Left ventricle myocardium inferior (tissue), 1 donor: Measurements from ENCODE around the gene LPO. TPM values are rescaled to one million over a fixed set of nuclear protein-coding genes. Genes with fewer than 3 reads are reported as not detected.

ENCODE experiments used
- DNase-seq: peaks from one replicate; pipeline ENCODE4 v3.0.0-alpha.2; 2020
- H3K27ac ChIP-seq: fragments of 200-600 bp; replicated peaks from 2 replicates; pipeline ENCODE4 v1.8.0; 2021
- H3K27me3 ChIP-seq: fragments of 200-600 bp; 2 replicates; pipeline ENCODE4 v1.8.0; 2021; ENCODE audit warnings: low read depth
- H3K36me3 ChIP-seq: fragments of 200-600 bp; 2 replicates; pipeline ENCODE4 v1.8.0; 2021
- H3K4me1 ChIP-seq: fragments of 200-600 bp; 2 replicates; pipeline ENCODE4 v1.8.0; 2021
- H3K4me3 ChIP-seq: fragments of 200-600 bp; 2 replicates; pipeline ENCODE4 v1.8.0; 2021; ENCODE audit warnings: mild to moderate bottlenecking, moderate library complexity
- H3K9me3 ChIP-seq: fragments of 200-600 bp; replicated peaks from 2 replicates; pipeline ENCODE4 v1.8.0; 2021
- CTCF ChIP-seq: fragments of 200-600 bp; IDR thresholded peaks from 2 replicates; pipeline ENCODE4 v1.8.0; 2021; ENCODE audit warnings: antibody characterized with exemption, mild to moderate bottlenecking, borderline replicate concordance
- intact Hi-C: fragments of 100-400 bp; cut with micrococcal nuclease; formaldehyde crosslinking; loops from one replicate; pipeline ENCODE4 v1.11.0; 2022
- total RNA-seq: library from RNA; stranded (reverse); fragmentation: NEBNext Ultra II Directional; extraction: Animal tissue kit (Norgen Biotek cat#: 25700); gene quantifications from one replicate; pipeline ENCODE4 v1.2.1, GENCODE V29; 2021
- donor health status: DM: no; HTN: yes; CAD: no; lungs with severe emphysema.

LPO gene
- total RNA-seq, 1 donor from 2014 or later: not detected

DNA sequence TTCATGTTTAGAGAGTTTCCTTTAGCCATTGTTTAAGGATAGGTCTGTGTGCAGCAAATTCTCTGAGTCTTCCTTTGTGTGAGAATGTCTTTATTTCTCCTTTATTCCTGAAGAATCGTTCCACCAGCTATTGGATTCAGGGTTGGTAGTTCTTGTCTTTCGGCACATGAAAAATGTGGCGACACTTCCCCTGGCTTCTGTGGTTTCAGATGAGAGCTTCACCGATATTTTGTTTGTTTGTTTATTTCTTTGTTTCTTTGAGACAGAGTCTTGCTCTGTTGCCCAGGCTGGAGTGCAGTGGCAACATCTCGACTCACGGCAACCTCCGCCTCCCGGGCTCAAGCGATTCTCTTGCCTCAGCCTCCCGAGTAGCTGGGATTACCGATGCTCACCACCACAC, 23.8 kb downstream of the LPO start:
- no peaks in the 10 kb centered on the region for H3K9me3 ChIP-seq
- intact Hi-C loops: no loop called here
- H3K27me3 ChIP-seq: peaks cover 100% of the 10 kb centered on the region
- no peaks in the 10 kb centered on the region for H3K36me3 ChIP-seq
- no peaks in the 10 kb centered on the region for H3K4me1 ChIP-seq
- no peak overlapping the region for H3K4me3 ChIP-seq
- no peak for DNase-seq
- H3K27ac ChIP-seq: no peak overlapping the region
- TF ChIP-seq CTCF: no peak

- Histone ChIP-seq H3K36me3 (no peaks in the 10 kb centered on the region), H3K4me3 (no peak overlapping the region), H3K27me3 (peaks cover 100% of the 10 kb centered on the region), H3K4me1 (no peaks in the 10 kb centered on the region), H3K9me3 (no peaks in the 10 kb centered on the region), H3K27ac (no peak overlapping the region)
- DNase-seq: no peak
- TF ChIP-seq CTCF: no peak
- intact Hi-C loops: no loop called here
Measured at GRCh38 chr17:58263773-58264172, 25.4 kb downstream of the LPO start.

DNA sequence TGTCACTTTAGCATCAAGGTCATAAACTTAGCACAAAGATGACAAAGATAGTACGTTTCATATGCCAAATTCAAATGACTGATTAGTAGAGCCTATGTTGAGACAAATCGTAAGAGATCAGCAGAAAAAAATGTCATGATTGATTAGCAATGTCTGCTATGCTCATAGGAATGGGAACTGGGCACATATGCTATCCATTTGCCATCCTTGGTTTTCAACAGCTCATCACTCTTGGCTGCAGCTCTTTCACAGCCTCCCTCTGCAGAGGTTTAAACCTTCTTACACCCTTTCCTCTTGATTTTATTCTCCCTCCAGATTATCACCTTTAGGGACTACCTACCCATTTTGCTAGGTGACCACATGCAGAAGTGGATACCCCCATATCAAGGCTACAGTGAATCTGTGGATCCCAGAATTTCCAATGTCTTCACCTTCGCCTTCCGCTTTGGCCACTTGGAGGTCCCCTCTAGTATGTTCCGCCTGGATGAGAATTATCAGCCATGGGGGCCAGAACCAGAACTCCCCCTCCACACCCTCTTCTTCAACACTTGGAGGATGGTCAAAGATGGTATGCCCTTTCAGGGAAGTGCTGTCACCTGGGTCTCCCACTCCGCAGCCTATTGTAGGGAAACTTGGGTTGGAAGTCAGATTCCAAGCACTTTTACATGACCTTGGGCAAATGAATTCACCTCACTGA, 26.2 kb downstream of the LPO start:
- Histone ChIP-seq H3K4me3 (no peak overlapping the region), H3K27ac (no peak overlapping the region), H3K36me3 (no peaks in the 10 kb centered on the region), H3K27me3 (peaks cover 100% of the 10 kb centered on the region), H3K4me1 (no peaks in the 10 kb centered on the region), H3K9me3 (no peaks in the 10 kb centered on the region)
- no peak for TF ChIP-seq CTCF
- no peak for DNase-seq
- intact Hi-C loops: no loop called here

DNA sequence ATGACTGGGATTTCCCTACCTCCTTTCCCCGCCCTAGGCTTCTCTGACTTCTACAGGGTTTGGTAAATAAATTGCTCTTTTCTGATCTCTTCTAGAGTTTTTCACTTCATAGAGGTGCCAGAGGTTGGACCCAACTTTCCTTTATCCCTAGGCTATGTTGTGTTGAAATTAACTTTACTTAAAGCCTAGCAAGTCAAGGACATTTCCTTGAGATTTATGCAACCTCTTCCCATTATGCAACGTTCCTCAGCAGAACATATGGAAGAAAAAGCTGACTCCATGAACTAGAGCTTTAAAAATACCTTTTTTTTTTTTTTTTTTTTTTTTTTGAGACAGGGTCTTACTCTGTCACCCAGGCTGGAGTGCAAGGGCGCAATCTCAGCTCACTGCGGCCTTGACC, 26.9 kb downstream of the LPO start:
- Histone ChIP-seq H3K27me3 (peaks cover 100% of the 10 kb centered on the region), H3K4me3 (no peak overlapping the region), H3K4me1 (no peaks in the 10 kb centered on the region), H3K9me3 (no peaks in the 10 kb centered on the region), H3K27ac (no peak overlapping the region), H3K36me3 (no peaks in the 10 kb centered on the region)
- intact Hi-C loops: no loop called here
- DNase-seq: no peak
- no peak for TF ChIP-seq CTCF

- TF ChIP-seq CTCF: no peak
- intact Hi-C loops: no loop called here
- DNase-seq: no peak
- H3K4me3 ChIP-seq: no peak overlapping the region
- no peak overlapping the region for H3K27ac ChIP-seq
- H3K9me3 ChIP-seq: no peaks in the 10 kb centered on the region
- H3K27me3 ChIP-seq: peaks cover 92% of the 10 kb centered on the region
- H3K36me3 ChIP-seq: no peaks in the 10 kb centered on the region
- no peaks in the 10 kb centered on the region for H3K4me1 ChIP-seq
Measured at GRCh38 chr17:58265902-58266875, 27.8 kb downstream of the LPO start.
